Uterus (tissue), 2 donors: ENCODE measurements around the gene CSNK2A1.

Experiments used
- CTCF ChIP-seq, 4 experiments: fragments of 200-600 bp in 2 of 4; fragments of 450-650 bp in 2 of 4; sonication (generic) in 2 of 4; IDR thresholded peaks; one replicate each; pipeline ENCODE4 v1.5.1; 2016 to 2019; ENCODE audit warnings: antibody characterized with exemption in 4 of 4, mild to moderate bottlenecking in 2 of 4, moderate library complexity in 1 of 4
- POLR2A ChIP-seq, 2 donors: fragments of 450-650 bp; IDR thresholded peaks; one replicate each; pipeline ENCODE4 v1.6.1; 2016; ENCODE audit warnings: antibody characterized with exemption in 2 of 2, mild to moderate bottlenecking in 1 of 2, moderate library complexity in 1 of 2

- TF ChIP-seq CTCF (IDR thresholded peaks at IDR 0.05): no peak
- TF ChIP-seq POLR2A (IDR thresholded peaks at IDR 0.05): no peak
These were observed 59.6 kb downstream of the CSNK2A1 start for GRCh38 chr20:483815-484644.
